Measurements from ENCODE around the gene SDCBP2. TPM values are rescaled to one million over a fixed set of nuclear protein-coding genes. Genes with fewer than 3 reads are reported as not detected.
A peak's percentile ranks its signal among the peaks of the same experiment; 100 is the strongest.

The SDCBP2 gene
- total and polyA plus RNA-seq, 4 donors, result 1.9 to 6.1 (median 4.7) TPM

- TF ChIP-seq CTCF (IDR thresholded peaks at IDR 0.05; ENCODE audit: low read depth, low read length, missing input control) (no peak), EGR1 (IDR thresholded peaks at IDR 0.05; ENCODE audit: low read depth in 2 of 2) (no peak)
These were observed 46.0 kb downstream of the SDCBP2 start (continued) for GRCh38 chr20:1282966-1283365.

- Histone ChIP-seq H3K4me3 (ENCODE audit: low read depth in 1 of 3, low read length in 3 of 3) (no peak overlapping the region), H3K4me1 (ENCODE audit: control insufficient read depth in 4 of 4, insufficient read depth in 4 of 4, low read length in 3 of 4) (peaks cover 0 to 6% (median 2%) of the 10 kb centered on the region in 4 donors), H3K36me3 (ENCODE audit: control insufficient read depth in 4 of 4, insufficient read depth in 3 of 4, low read depth in 1 of 4, low read length in 3 of 4) (no peaks in the 10 kb centered on the region), H3K9me3 (ENCODE audit: control insufficient read depth in 4 of 4, low read length in 3 of 4) (no peaks in the 10 kb centered on the region), H3K9ac (ENCODE audit: low read depth in 1 of 2, low read length in 2 of 2) (no peak overlapping the region), H3K27ac (ENCODE audit: low read depth in 1 of 2, low read length in 2 of 2) (no peak overlapping the region), H3K27me3 (ENCODE audit: control insufficient read depth in 4 of 4, insufficient read depth in 4 of 4, low read length in 3 of 4) (no peaks in the 10 kb centered on the region)
- TF ChIP-seq HNF4G (IDR thresholded peaks at IDR 0.05) (no peak), FOXA1 (IDR thresholded peaks at IDR 0.05) (peak; percentile 30), SP1 (IDR thresholded peaks at IDR 0.05) (no peak)
- 44% methylated on average over 7 of the region's 7 CpGs for WGBS
- DNase-seq (ENCODE audit: low spot score), result no peak
These were observed 47.5 kb downstream of the SDCBP2 start for GRCh38 chr20:1281279-1282057.

- H3K9ac ChIP-seq (ENCODE audit: low read depth in 1 of 2, low read length in 2 of 2), result no peak overlapping the region
- TF ChIP-seq RXRA (IDR thresholded peaks at IDR 0.05), result no peak
- no peak for TF ChIP-seq MAX (IDR thresholded peaks at IDR 0.05)
- TF ChIP-seq GABPA (IDR thresholded peaks at IDR 0.05 in 1 of 2, conservative IDR thresholded peaks at IDR 0.05 in 1 of 2), result no peak
- no peak for TF ChIP-seq ATF3 (IDR thresholded peaks at IDR 0.05)
- no peak for TF ChIP-seq EGR1 (IDR thresholded peaks at IDR 0.05; ENCODE audit: low read depth in 2 of 2)
- TF ChIP-seq FOXA2 (IDR thresholded peaks at IDR 0.05), result no peak
- no peak for TF ChIP-seq YY1 (IDR thresholded peaks at IDR 0.05)
- TF ChIP-seq HNF4A (conservative IDR thresholded peaks at IDR 0.05), result no peak
- TF ChIP-seq REST (IDR thresholded peaks at IDR 0.05), result no peak
- 88% methylated on average over 6 of the region's 6 CpGs for WGBS
- no peaks in the 10 kb centered on the region for H3K9me3 ChIP-seq (ENCODE audit: control insufficient read depth in 4 of 4, low read length in 3 of 4)
- H3K4me3 ChIP-seq (ENCODE audit: low read depth in 1 of 3, low read length in 3 of 3), result no peak overlapping the region
- H3K27me3 ChIP-seq (ENCODE audit: control insufficient read depth in 4 of 4, insufficient read depth in 4 of 4, low read length in 3 of 4), result no peaks in the 10 kb centered on the region
- H3K36me3 ChIP-seq (ENCODE audit: control insufficient read depth in 4 of 4, insufficient read depth in 3 of 4, low read depth in 1 of 4, low read length in 3 of 4), result no peaks in the 10 kb centered on the region
- no peak overlapping the region for H3K27ac ChIP-seq (ENCODE audit: low read depth in 1 of 2, low read length in 2 of 2)
- peaks cover 0 to 6% (median 2%) of the 10 kb centered on the region in 4 donors for H3K4me1 ChIP-seq (ENCODE audit: control insufficient read depth in 4 of 4, insufficient read depth in 4 of 4, low read length in 3 of 4)
- no peak for DNase-seq (ENCODE audit: low spot score)
These were observed 48.5 kb downstream of the SDCBP2 start for GRCh38 chr20:1280195-1281102.
